Measurements from ENCODE around the gene CD6.

DNA sequence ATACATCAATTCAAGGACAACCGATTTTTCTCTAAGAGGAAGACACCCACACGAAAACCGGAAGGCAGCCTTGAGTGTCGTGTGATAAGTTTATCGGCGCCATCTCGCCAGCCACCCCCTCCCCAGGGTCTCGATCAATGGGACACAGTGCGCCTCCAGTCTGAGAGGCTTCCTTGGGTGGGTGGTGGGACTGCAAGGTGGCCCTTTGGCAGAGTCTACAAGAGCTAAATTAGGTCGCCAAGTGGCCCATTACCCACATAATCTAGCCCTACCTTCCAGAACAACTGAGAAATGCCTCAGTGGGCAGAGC, 64.0 kb downstream of the CD6 start:
- TF ChIP-seq, protein P1, sequence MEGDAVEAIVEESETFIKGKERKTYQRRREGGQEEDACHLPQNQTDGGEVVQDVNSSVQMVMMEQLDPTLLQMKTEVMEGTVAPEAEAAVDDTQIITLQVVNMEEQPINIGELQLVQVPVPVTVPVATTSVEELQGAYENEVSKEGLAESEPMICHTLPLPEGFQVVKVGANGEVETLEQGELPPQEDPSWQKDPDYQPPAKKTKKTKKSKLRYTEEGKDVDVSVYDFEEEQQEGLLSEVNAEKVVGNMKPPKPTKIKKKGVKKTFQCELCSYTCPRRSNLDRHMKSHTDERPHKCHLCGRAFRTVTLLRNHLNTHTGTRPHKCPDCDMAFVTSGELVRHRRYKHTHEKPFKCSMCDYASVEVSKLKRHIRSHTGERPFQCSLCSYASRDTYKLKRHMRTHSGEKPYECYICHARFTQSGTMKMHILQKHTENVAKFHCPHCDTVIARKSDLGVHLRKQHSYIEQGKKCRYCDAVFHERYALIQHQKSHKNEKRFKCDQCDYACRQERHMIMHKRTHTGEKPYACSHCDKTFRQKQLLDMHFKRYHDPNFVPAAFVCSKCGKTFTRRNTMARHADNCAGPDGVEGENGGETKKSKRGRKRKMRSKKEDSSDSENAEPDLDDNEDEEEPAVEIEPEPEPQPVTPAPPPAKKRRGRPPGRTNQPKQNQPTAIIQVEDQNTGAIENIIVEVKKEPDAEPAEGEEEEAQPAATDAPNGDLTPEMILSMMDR (IDR thresholded peaks at IDR 0.05): no peak
- TF ChIP-seq FOSB (CRISPR knock-in tag; IDR thresholded peaks at IDR 0.05): no peak
- TF ChIP-seq BHLHE40 (IDR thresholded peaks at IDR 0.05; ENCODE audit: low read depth, low read length): no peak
- TF ChIP-seq ESRRA (IDR thresholded peaks at IDR 0.05; ENCODE audit: borderline replicate concordance, low read length): no peak
- TF ChIP-seq POLR2A (IDR thresholded peaks at IDR 0.05; ENCODE audit: low read length): no peak
